Neural cell (in vitro differentiated cells): ENCODE data around the gene RBFA. TPM values are rescaled to one million over a fixed set of nuclear protein-coding genes. Genes with fewer than 3 reads are reported as not detected.

Experiments used
- H2AFZ ChIP-seq: fragments of 200-600, 300-800 bp; sonication (generic), shearing (Covaris generic); 2 replicates; pipeline ENCODE4 v1.6.0; 2014; ENCODE audit warnings: low read depth, mild to moderate bottlenecking, antibody characterized with exemption, low read length, moderate library complexity
- H3F3A ChIP-seq: fragments of 200-600 bp; shearing (Covaris generic); 2 replicates; pipeline ENCODE4 v1.6.1; 2016; ENCODE audit warnings: mild to moderate bottlenecking, moderate library complexity, mixed read lengths, antibody characterized with exemption, low read length; ENCODE audit not compliant: insufficient read depth, poor library complexity, severe bottlenecking
- H3K27ac ChIP-seq: fragments of 200-600, 300-800 bp; sonication (generic), shearing (Covaris generic); 2 replicates; pipeline ENCODE4 v1.5.1; 2014; ENCODE audit warnings: mild to moderate bottlenecking, low read length, moderate library complexity
- H3K27me3 ChIP-seq: fragments of 300-800, 200-600 bp; sonication (generic), shearing (Covaris generic); 2 replicates; pipeline ENCODE4 v1.6.0; 2014; ENCODE audit warnings: mild to moderate bottlenecking, low read depth, low read length, moderate library complexity; ENCODE audit not compliant: insufficient read depth
- H3K36me3 ChIP-seq: fragments of 300-800, 200-600 bp; sonication (generic), shearing (Covaris generic); 2 replicates; pipeline ENCODE4 v1.5.1; 2014; ENCODE audit warnings: mild to moderate bottlenecking, antibody characterized with exemption, low read length, moderate library complexity; ENCODE audit not compliant: insufficient read depth
- H3K4me2 ChIP-seq: fragments of 300-800, 200-600 bp; sonication (generic), shearing (Covaris generic); 2 replicates; pipeline ENCODE4 v1.6.0; 2014; ENCODE audit warnings: mild to moderate bottlenecking, low read length
- H3K4me3 ChIP-seq: fragments of 300-800, 200-600 bp; sonication (generic), shearing (Covaris generic); 2 replicates; pipeline ENCODE4 v1.5.1; 2014; ENCODE audit warnings: mild to moderate bottlenecking, low read length, moderate library complexity
- H3K79me2 ChIP-seq: fragments of 200-600 bp; shearing (Covaris generic); replicated peaks from 2 replicates; pipeline ENCODE4 v1.6.0; 2014; ENCODE audit warnings: mild to moderate bottlenecking, low read length, moderate library complexity; ENCODE audit not compliant: insufficient read depth
- H3K9ac ChIP-seq: fragments of 300-800, 200-600 bp; sonication (generic), shearing (Covaris generic); 2 replicates; pipeline ENCODE4 v1.6.1; 2016; ENCODE audit warnings: mild to moderate bottlenecking, low read length, mixed read lengths
- H3K9me2 ChIP-seq: fragments of 200-600 bp; shearing (Covaris generic); 2 replicates; pipeline ENCODE4 v1.6.1; 2016; ENCODE audit warnings: mild to moderate bottlenecking, low read length, mixed read lengths; ENCODE audit not compliant: insufficient read depth
- H3K9me3 ChIP-seq: fragments of 200-600, 300-800 bp; sonication (generic), shearing (Covaris generic); 2 replicates; pipeline ENCODE4 v1.6.1; 2016; ENCODE audit warnings: mild to moderate bottlenecking, mixed run types, low read length, moderate library complexity, mixed read lengths
- H4K20me1 ChIP-seq: fragments of 200-600 bp; shearing (Covaris generic); 2 replicates; pipeline ENCODE4 v1.6.1; 2016; ENCODE audit warnings: mild to moderate bottlenecking, mixed run types; ENCODE audit not compliant: insufficient read depth
- EP300 ChIP-seq: fragments of 450-650 bp; conservative IDR thresholded peaks from 2 replicates; pipeline ENCODE4 v1.6.1; 2014; ENCODE audit warnings: antibody characterized with exemption, mild to moderate bottlenecking, moderate library complexity; ENCODE audit not compliant: poor library complexity, severe bottlenecking
- EZH2 ChIP-seq: fragments of 200-600, 300-800 bp; shearing (Covaris generic), sonication (generic); IDR thresholded peaks from 2 replicates; pipeline ENCODE4 v1.6.1; 2014; ENCODE audit warnings: antibody characterized with exemption, low read length, borderline replicate concordance, mild to moderate bottlenecking; ENCODE audit not compliant: insufficient read depth, poor library complexity, severe bottlenecking
- MXI1 ChIP-seq: fragments of 450-650 bp; conservative IDR thresholded peaks from 2 replicates; pipeline ENCODE4 v1.6.1; 2014; ENCODE audit warnings: antibody characterized with exemption, mild to moderate bottlenecking; ENCODE audit not compliant: poor library complexity, severe bottlenecking
- POLR2AphosphoS5 ChIP-seq: IDR thresholded peaks from 2 replicates; pipeline ENCODE4 v1.6.1; 2012
- RAD21 ChIP-seq: fragments of 450-650 bp; conservative IDR thresholded peaks from 2 replicates; pipeline ENCODE4 v1.6.1; 2014; ENCODE audit warnings: antibody characterized with exemption, mild to moderate bottlenecking, moderate library complexity
- SMC3 ChIP-seq: fragments of 450-650 bp; conservative IDR thresholded peaks from 2 replicates; pipeline ENCODE4 v1.6.1; 2014; ENCODE audit warnings: antibody characterized with exemption, mild to moderate bottlenecking, moderate library complexity; ENCODE audit not compliant: poor library complexity
- TAF1 ChIP-seq: IDR thresholded peaks from 2 replicates; pipeline ENCODE4 v1.6.1; 2012; ENCODE audit warnings: low read depth
- polyA plus RNA-seq: library from polyadenylated mRNA; depleted of rRNA; stranded (reverse); fragments of >200 nt; gene quantifications from 2 replicates; pipeline ENCODE4 v1.2.3, GENCODE V29; 2014
- TF ChIP-seq, protein P1 (sequence below): IDR thresholded peaks from 2 replicates; pipeline ENCODE4 v1.6.1; 2012; ENCODE audit warnings: borderline replicate concordance
- TF ChIP-seq, protein P2 (sequence below): fragments of 450-650 bp; IDR thresholded peaks from 2 replicates; pipeline ENCODE4 v1.5.1; 2014; ENCODE audit warnings: antibody characterized with exemption, mild to moderate bottlenecking, moderate library complexity; ENCODE audit not compliant: poor library complexity, severe bottlenecking

The RBFA gene
- polyA plus RNA-seq, 1 donor from 2014 or later, result 78.1 TPM

DNA sequence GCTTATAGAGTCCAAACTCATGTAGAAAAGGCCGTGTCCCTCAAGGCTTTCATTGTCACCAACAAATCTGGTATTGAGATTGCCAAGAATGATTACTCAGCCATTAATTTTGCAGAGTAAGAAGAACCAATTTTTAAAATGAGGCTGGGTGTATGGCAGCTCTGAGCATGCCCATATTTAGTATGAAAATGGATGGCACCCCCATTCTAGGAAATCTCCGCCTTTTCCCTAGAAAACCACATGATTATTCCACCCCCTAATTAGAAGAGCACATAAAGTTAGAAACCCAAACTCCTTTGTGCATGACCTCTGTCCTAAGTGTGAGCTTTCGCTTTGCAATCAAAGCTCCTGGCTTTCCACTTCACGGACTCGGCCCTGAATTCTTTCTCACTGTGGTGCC, 31.8 kb upstream of the RBFA start:
- no peaks in the 10 kb centered on the region for H3K79me2 ChIP-seq
- H3K27ac ChIP-seq, result no peak overlapping the region
- no peaks in the 10 kb centered on the region for H3K9me2 ChIP-seq
- H3K4me2 ChIP-seq, result no peak overlapping the region
- TF ChIP-seq EP300, result no peak
- no peak for TF ChIP-seq RAD21
- TF ChIP-seq, protein P1, sequence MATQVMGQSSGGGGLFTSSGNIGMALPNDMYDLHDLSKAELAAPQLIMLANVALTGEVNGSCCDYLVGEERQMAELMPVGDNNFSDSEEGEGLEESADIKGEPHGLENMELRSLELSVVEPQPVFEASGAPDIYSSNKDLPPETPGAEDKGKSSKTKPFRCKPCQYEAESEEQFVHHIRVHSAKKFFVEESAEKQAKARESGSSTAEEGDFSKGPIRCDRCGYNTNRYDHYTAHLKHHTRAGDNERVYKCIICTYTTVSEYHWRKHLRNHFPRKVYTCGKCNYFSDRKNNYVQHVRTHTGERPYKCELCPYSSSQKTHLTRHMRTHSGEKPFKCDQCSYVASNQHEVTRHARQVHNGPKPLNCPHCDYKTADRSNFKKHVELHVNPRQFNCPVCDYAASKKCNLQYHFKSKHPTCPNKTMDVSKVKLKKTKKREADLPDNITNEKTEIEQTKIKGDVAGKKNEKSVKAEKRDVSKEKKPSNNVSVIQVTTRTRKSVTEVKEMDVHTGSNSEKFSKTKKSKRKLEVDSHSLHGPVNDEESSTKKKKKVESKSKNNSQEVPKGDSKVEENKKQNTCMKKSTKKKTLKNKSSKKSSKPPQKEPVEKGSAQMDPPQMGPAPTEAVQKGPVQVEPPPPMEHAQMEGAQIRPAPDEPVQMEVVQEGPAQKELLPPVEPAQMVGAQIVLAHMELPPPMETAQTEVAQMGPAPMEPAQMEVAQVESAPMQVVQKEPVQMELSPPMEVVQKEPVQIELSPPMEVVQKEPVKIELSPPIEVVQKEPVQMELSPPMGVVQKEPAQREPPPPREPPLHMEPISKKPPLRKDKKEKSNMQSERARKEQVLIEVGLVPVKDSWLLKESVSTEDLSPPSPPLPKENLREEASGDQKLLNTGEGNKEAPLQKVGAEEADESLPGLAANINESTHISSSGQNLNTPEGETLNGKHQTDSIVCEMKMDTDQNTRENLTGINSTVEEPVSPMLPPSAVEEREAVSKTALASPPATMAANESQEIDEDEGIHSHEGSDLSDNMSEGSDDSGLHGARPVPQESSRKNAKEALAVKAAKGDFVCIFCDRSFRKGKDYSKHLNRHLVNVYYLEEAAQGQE, result no peak
- TF ChIP-seq POLR2AphosphoS5, result no peak
- no peak for TF ChIP-seq EZH2
- no peak for TF ChIP-seq TAF1
- no peak for TF ChIP-seq SMC3
- TF ChIP-seq, protein P2, sequence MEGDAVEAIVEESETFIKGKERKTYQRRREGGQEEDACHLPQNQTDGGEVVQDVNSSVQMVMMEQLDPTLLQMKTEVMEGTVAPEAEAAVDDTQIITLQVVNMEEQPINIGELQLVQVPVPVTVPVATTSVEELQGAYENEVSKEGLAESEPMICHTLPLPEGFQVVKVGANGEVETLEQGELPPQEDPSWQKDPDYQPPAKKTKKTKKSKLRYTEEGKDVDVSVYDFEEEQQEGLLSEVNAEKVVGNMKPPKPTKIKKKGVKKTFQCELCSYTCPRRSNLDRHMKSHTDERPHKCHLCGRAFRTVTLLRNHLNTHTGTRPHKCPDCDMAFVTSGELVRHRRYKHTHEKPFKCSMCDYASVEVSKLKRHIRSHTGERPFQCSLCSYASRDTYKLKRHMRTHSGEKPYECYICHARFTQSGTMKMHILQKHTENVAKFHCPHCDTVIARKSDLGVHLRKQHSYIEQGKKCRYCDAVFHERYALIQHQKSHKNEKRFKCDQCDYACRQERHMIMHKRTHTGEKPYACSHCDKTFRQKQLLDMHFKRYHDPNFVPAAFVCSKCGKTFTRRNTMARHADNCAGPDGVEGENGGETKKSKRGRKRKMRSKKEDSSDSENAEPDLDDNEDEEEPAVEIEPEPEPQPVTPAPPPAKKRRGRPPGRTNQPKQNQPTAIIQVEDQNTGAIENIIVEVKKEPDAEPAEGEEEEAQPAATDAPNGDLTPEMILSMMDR, result no peak
- TF ChIP-seq MXI1, result no peak
- H3K27me3 ChIP-seq, result no peaks in the 10 kb centered on the region
- H3K9me3 ChIP-seq, result no peaks in the 10 kb centered on the region
- H3K36me3 ChIP-seq, result no peaks in the 10 kb centered on the region
- H3K9ac ChIP-seq, result no peak overlapping the region
- no peaks in the 10 kb centered on the region for H4K20me1 ChIP-seq
- no peaks in the 10 kb centered on the region for H3F3A ChIP-seq
- H3K4me3 ChIP-seq, result no peak overlapping the region
- no peak overlapping the region for H2AFZ ChIP-seq

DNA sequence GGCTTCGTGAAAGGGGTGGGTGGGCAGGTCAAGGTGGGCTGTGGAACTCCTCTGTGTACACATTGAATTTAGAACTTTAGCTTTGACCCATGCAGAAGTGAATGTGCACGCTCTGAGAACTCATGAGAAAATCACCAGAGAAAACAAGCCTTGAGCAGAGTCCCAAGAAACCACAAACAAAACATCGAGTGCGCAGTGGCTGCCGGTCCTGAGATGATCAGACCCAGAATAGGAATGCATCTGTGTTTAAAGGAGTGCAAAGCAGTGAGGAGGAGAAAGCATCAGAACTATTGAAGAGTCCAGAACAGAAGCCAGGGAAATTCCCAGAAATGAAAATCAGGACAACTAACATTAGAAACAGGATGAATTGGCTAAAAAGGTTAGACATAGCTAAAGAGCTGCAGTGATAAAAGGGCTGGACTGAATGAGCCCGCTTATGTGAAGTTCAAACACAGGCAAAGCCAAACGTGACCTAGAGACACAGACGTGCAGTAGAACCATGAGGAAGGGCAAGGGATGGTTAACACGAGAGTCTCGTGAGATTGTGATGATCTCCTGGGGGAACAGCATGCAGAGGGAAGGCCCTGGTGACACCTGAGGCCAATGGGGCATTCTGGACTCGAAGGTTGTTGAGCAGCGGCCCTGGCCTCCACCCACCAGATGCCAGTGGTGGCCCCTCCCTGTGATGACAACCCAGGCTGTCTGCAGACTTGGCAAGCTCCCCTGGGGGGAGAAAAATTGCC, 29.5 kb upstream of the RBFA start:
- H3K9me2 ChIP-seq, result no peaks in the 10 kb centered on the region
- no peaks in the 10 kb centered on the region for H3K79me2 ChIP-seq
- no peaks in the 10 kb centered on the region for H3K27me3 ChIP-seq
- H2AFZ ChIP-seq, result no peak overlapping the region
- peaks cover 4% of the 10 kb centered on the region for H3K9me3 ChIP-seq
- no peak for TF ChIP-seq EP300
- TF ChIP-seq POLR2AphosphoS5, result no peak
- TF ChIP-seq MXI1, result no peak
- no peak for TF ChIP-seq TAF1
- TF ChIP-seq EZH2, result no peak
- TF ChIP-seq, protein P2, result no peak
- H3K36me3 ChIP-seq, result no peaks in the 10 kb centered on the region
- no peaks in the 10 kb centered on the region for H3F3A ChIP-seq
- H3K4me3 ChIP-seq, result no peak overlapping the region
- no peak overlapping the region for H3K4me2 ChIP-seq
- H3K27ac ChIP-seq, result no peak overlapping the region
- no peaks in the 10 kb centered on the region for H4K20me1 ChIP-seq
- no peak overlapping the region for H3K9ac ChIP-seq
